Retinal pigment epithelial cell (primary cell): ENCODE results near the gene OR1J1.

ENCODE experiments used
- DNase-seq: peaks from one replicate; pipeline ENCODE4 v3.0.0-alpha.2; 2010; ENCODE audit warnings: low read depth
- H3K4me3 ChIP-seq: 2 replicates; pipeline ENCODE4 v1.5.1; 2011; ENCODE audit warnings: mild to moderate bottlenecking, low read length, control low read depth, moderate library complexity
- CTCF ChIP-seq: conservative IDR thresholded peaks from 2 replicates; pipeline ENCODE4 v1.5.1; 2011; ENCODE audit warnings: low read depth, low read length, control low read depth, inconsistent platforms

Gene OR1J1

GRCh38 chr9:122506964-122507363 lies 29.2 kb upstream of the OR1J1 start:
- no peak for DNase-seq
- no peak for TF ChIP-seq CTCF
- no peak overlapping the region for H3K4me3 ChIP-seq

GRCh38 chr9:122498883-122499288 lies 21.2 kb upstream of the OR1J1 start:
- no peak overlapping the region for H3K4me3 ChIP-seq
- peak; percentile 82 for TF ChIP-seq CTCF
- no peak for DNase-seq

- no peak for TF ChIP-seq CTCF
- DNase-seq, result no peak
- H3K4me3 ChIP-seq, result no peak overlapping the region
These were observed 1.3 kb upstream of the OR1J1 start for GRCh38 chr9:122479062-122479461.

- no peak overlapping the region for H3K4me3 ChIP-seq
- no peak for TF ChIP-seq CTCF
- no peak for DNase-seq
These were observed 380 bp downstream of the OR1J1 start for GRCh38 chr9:122477346-122477745.

GRCh38 chr9:122475717-122476116 lies 2.0 kb downstream of the OR1J1 start:
- no peak overlapping the region for H3K4me3 ChIP-seq
- no peak for TF ChIP-seq CTCF
- DNase-seq, result no peak

GRCh38 chr9:122474561-122474960 lies 3.2 kb downstream of the OR1J1 start:
- TF ChIP-seq CTCF, result no peak
- DNase-seq, result no peak
- no peak overlapping the region for H3K4me3 ChIP-seq

- no peak overlapping the region for H3K4me3 ChIP-seq
- DNase-seq, result no peak
- no peak for TF ChIP-seq CTCF
These were observed 9.0 kb downstream of the OR1J1 start for GRCh38 chr9:122468735-122469134.
